Panc1 (cell line): Measurements from ENCODE around the gene CRYGS. TPM values are rescaled to one million over a fixed set of nuclear protein-coding genes. Genes with fewer than 3 reads are reported as not detected.

Experiments used
- ATAC-seq: fragments of 200-7000 bp; cut with Tn5 transposase; 2 replicates; pipeline ENCODE4 v1.9.1; 2020; ENCODE audit warnings: mild to moderate bottlenecking, moderate library complexity
- BruUV-seq: library from RNA; stranded (reverse); fragments of 400-500 nt; replicated peaks from 2 replicates; lab custom pipeline; 2021; lab: Mats Ljungman, UMichigan
- CTCF ChIA-PET: fragments of 300-600 bp; sonication (Branson Sonifier 250); formaldehyde crosslinking; loops from one replicate; lab custom pipeline; 2022; ENCODE audit warnings: antibody characterized with exemption; lab: Charles Lee
- POLR2A ChIA-PET: fragments of 300-600 bp; sonication (Branson Sonifier 250); formaldehyde crosslinking; loops from one replicate; lab custom pipeline; 2022; ENCODE audit warnings: antibody characterized with exemption; lab: Charles Lee
- DNase-seq: peaks from one replicate; pipeline ENCODE4 v3.0.0-alpha.2; 2010; ENCODE audit warnings: low read depth, low spot score
- H3K27ac ChIP-seq: 2 replicates; pipeline ENCODE4 v1.5.1; 2011; ENCODE audit warnings: mild to moderate bottlenecking, low read length, inconsistent platforms
- H3K27me3 ChIP-seq: fragments of 200-500 bp; sonication (Bioruptor generic); 2 replicates; pipeline ENCODE4 v1.6.0; 2014; ENCODE audit warnings: low read length, inconsistent platforms; ENCODE audit not compliant: control insufficient read depth, insufficient read depth
- H3K36me3 ChIP-seq: fragments of 200-500 bp; sonication (Bioruptor generic); 2 replicates; pipeline ENCODE4 v1.5.1; 2014; ENCODE audit warnings: inconsistent platforms, mild to moderate bottlenecking, low read length, moderate library complexity; ENCODE audit not compliant: control insufficient read depth, insufficient read depth
- H3K4me1 ChIP-seq: 2 replicates; pipeline ENCODE4 v1.5.1; 2011; ENCODE audit warnings: inconsistent platforms, mild to moderate bottlenecking, low read length, moderate library complexity; ENCODE audit not compliant: control insufficient read depth, insufficient read depth
- H3K4me3 ChIP-seq, 2 experiments: 2 replicates each; pipeline ENCODE4 v1.5.1; 2011 to 2012; ENCODE audit warnings: low read depth in 2 of 2, low read length in 2 of 2, mild to moderate bottlenecking in 2 of 2, inconsistent platforms in 1 of 2, moderate library complexity in 1 of 2
- H3K9me3 ChIP-seq: fragments of 200-500 bp; sonication (Bioruptor generic); 2 replicates; pipeline ENCODE4 v1.5.1; 2014; ENCODE audit warnings: low read depth, mild to moderate bottlenecking, inconsistent platforms, low read length, moderate library complexity; ENCODE audit not compliant: control insufficient read depth, insufficient read depth
- CTCF ChIP-seq: fragments of 450-650 bp; IDR thresholded peaks from 2 replicates; pipeline ENCODE4 v1.5.1; 2017; ENCODE audit warnings: mild to moderate bottlenecking
- POLR2AphosphoS5 ChIP-seq: IDR thresholded peaks from 2 replicates; pipeline ENCODE4 v1.6.1; 2012; ENCODE audit warnings: mild to moderate bottlenecking, low read depth, low read length, moderate library complexity
- REST ChIP-seq, 2 experiments: IDR thresholded peaks; 2 replicates each; pipeline ENCODE4 v1.6.1; 2011 to 2012; ENCODE audit warnings: low read depth in 2 of 2, control low read depth in 1 of 2, low read length in 1 of 2, mild to moderate bottlenecking in 1 of 2, moderate library complexity in 1 of 2; ENCODE audit not compliant: insufficient read depth in 1 of 2
- SIN3A ChIP-seq: IDR thresholded peaks from 2 replicates; pipeline ENCODE4 v1.6.1; 2012; ENCODE audit warnings: low read depth, mild to moderate bottlenecking, low read length, moderate library complexity, borderline replicate concordance; ENCODE audit not compliant: insufficient read depth
- TCF7L2 ChIP-seq: IDR thresholded peaks from 2 replicates; pipeline ENCODE4 v1.6.1; 2011; ENCODE audit warnings: mild to moderate bottlenecking, low read depth, low read length, inconsistent platforms
- in situ Hi-C: cut with HindIII; loops from 2 replicates; pipeline ENCODE4 v1.10.0; 2016; ENCODE audit warnings: low sequenced_read_pairs, low pct_unique_long_range_greater_than_20kb
- intact Hi-C: fragments of 100-400 bp; cut with micrococcal nuclease; formaldehyde crosslinking; loops from one replicate; pipeline ENCODE4 v1.10.0; 2022; ENCODE audit not compliant: unreplicated experiment
- total RNA-seq: library from RNA; stranded (reverse); gene quantifications from one replicate; pipeline ENCODE4 v1.2.1, GENCODE V29; 2021; ENCODE audit not compliant: unreplicated experiment

Gene CRYGS
- total RNA-seq, 1 experiment from 2014 or later = 2.8 TPM

DNA sequence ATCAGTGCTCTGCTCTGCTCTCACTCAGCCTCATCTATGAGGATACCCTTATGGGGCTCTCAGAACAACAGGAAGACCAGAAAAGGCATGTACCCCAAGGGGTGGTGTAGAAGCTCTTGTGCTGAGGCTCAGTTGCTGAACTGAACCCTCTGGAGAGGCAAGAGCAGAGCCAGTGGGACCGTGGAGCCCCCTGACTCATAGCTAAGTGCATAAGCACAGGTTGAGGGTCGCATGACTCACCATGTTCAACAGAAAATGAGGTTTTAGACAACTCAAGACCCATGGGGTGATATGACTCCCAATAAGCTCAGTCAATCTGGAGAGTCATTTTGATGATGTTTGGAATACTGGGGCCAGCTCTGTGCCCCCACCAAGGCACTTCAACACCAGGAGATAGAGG lies 37.3 kb downstream of the CRYGS start:
- ChIA-PET POLR2A (no interaction called here), CTCF (no interaction called here)
- DNase-seq (no peak), ATAC-seq (no peak)
- Histone ChIP-seq H3K4me1 (no peaks in the 10 kb centered on the region), H3K27me3 (peaks cover 44% of the 10 kb centered on the region), H3K4me3 (no peak overlapping the region), H3K27ac (no peak overlapping the region), H3K9me3 (no peaks in the 10 kb centered on the region), H3K36me3 (no peaks in the 10 kb centered on the region)
- intact Hi-C loops = no loop called here
- TF ChIP-seq REST (IDR thresholded peaks at IDR 0.05; ENCODE audit: insufficient read depth in 1 of 2, low read depth in 2 of 2, low read length in 1 of 2) (no peak), TCF7L2 (no peak), SIN3A (no peak), POLR2AphosphoS5 (no peak)
- in situ Hi-C loops = no loop called here
- no TSS peak for BruUV-seq

GRCh38 chr3:186506191-186506739 lies 37.9 kb downstream of the CRYGS start:
- in situ Hi-C loops (no loop called here), intact Hi-C loops (no loop called here)
- H3K27ac ChIP-seq = no peak overlapping the region
- ATAC-seq (no peak), DNase-seq (no peak)
- H3K9me3 ChIP-seq = no peaks in the 10 kb centered on the region
- H3K4me3 ChIP-seq = no peak overlapping the region
- POLR2A ChIA-PET = no interaction called here
- CTCF ChIA-PET = no interaction called here
- H3K27me3 ChIP-seq = peaks cover 46% of the 10 kb centered on the region
- BruUV-seq = no TSS peak
- TF ChIP-seq CTCF = no peak
- no peak for TF ChIP-seq TCF7L2
- TF ChIP-seq SIN3A = no peak
- TF ChIP-seq REST (IDR thresholded peaks at IDR 0.05; ENCODE audit: insufficient read depth in 1 of 2, low read depth in 2 of 2, low read length in 1 of 2) = no peak
- TF ChIP-seq POLR2AphosphoS5 = no peak
- H3K36me3 ChIP-seq = no peaks in the 10 kb centered on the region
- H3K4me1 ChIP-seq = no peaks in the 10 kb centered on the region
